ENCODE measurements around the gene CHD3.

The CHD3 gene
- 21.2 to 106 (median 41.7) reads per million in 17 experiments for total RNA-seq

- no peak for DNase-seq
Observed at GRCh38 chr17:7888184-7888920, at the start of gene CHD3. CHD3 (plus strand) TSS chr17:7888789; CDS start chr17:7889001, 212 bp downstream.

GRCh38 chr17:7839190-7839875 is 49.3 kb upstream of the CHD3 start:
- peak; percentile 55 to 73 (median 72) for DNase-seq

GRCh38 chr17:7839876-7840261 is 48.7 kb upstream of the CHD3 start:
- DNase-seq = peak in 2 of 4 experiments; percentile 16 to 44

- DNase-seq = peak in 3 of 4 experiments; percentile 18 to 43 (median 33)
Observed at GRCh38 chr17:7840441-7840840, 48.1 kb upstream of the CHD3 start.

- DNase-seq = no peak
Observed at GRCh38 chr17:7840875-7841274, 47.7 kb upstream of the CHD3 start.

- DNase-seq = peak; percentile 90 to 93 (median 92)
Observed at GRCh38 chr17:7841396-7841914, 47.1 kb upstream of the CHD3 start.

GRCh38 chr17:7841915-7842379 is 46.6 kb upstream of the CHD3 start:
- DNase-seq = peak; percentile 92 to 95 (median 94)

GRCh38 chr17:7842380-7843256 is 46.0 kb upstream of the CHD3 start:
- DNase-seq = peak; percentile 96 to 99 (median 98)

- no peak for DNase-seq
Observed at GRCh38 chr17:7843257-7843535, 45.4 kb upstream of the CHD3 start.

GRCh38 chr17:7843536-7844291 is 44.9 kb upstream of the CHD3 start:
- peak; percentile 95 to 97 (median 96) for DNase-seq

GRCh38 chr17:7844292-7845154 is 44.1 kb upstream of the CHD3 start:
- peak; percentile 94 to 98 (median 96) for DNase-seq

- DNase-seq = no peak
Observed at GRCh38 chr17:7845359-7846062, 43.1 kb upstream of the CHD3 start.

GRCh38 chr17:7846063-7846735 is 42.4 kb upstream of the CHD3 start:
- DNase-seq = no peak

- no peak for DNase-seq
Observed at GRCh38 chr17:7846765-7847661, 41.6 kb upstream of the CHD3 start.

- DNase-seq = no peak
Observed at GRCh38 chr17:7848131-7848579, 40.4 kb upstream of the CHD3 start.

- no peak for DNase-seq
Observed at GRCh38 chr17:7848739-7849129, 39.9 kb upstream of the CHD3 start.

GRCh38 chr17:7849130-7849750 is 39.3 kb upstream of the CHD3 start:
- DNase-seq = no peak

Measured in suppressor macrophage (primary cell).